K562 (cell line): ENCODE measurements around the gene ZNF487. TPM values are rescaled to one million over a fixed set of nuclear protein-coding genes. Genes with fewer than 3 reads are reported as not detected.
A peak's percentile ranks its signal among the peaks of the same experiment; 100 is the strongest.

ENCODE experiments used
- ELF1 ChIP-seq: fragments of 200-800 bp; sonication (Bioruptor generic); IDR thresholded peaks from 2 replicates; pipeline ENCODE4 v1.6.1; 2016; ENCODE audit warnings: missing genetic modification characterization, missing compliant biosample characterization
- polyA plus RNA-seq, 8 experiments: library from polyadenylated mRNA; depleted of rRNA in 4 of 8; stranded (reverse) in 5 of 8; unstranded in 3 of 8; fragments of >200 nt; fragmentation: Nextera tagmentation in 2 of 8; fragmentation: Illumina TruSeq in 1 of 8; extraction: Ambion mirVana in 2 of 8; extraction: Trizol in 1 of 8; gene quantifications; 2 replicates each; pipeline versions ENCODE4 v1.2.1 to v1.2.3, GENCODE V29; 2011 to 2014; ENCODE audit warnings: inconsistent platforms in 1 of 8, missing spikeins in 1 of 8
- total RNA-seq, 7 experiments: library from RNA; depleted of rRNA in 6 of 7; stranded (reverse); fragments of >200 nt in 6 of 7; fragmentation: Illumina TruSeq in 2 of 7; extraction: Trizol in 2 of 7; gene quantifications; 2 replicates each; pipeline versions ENCODE4 v1.2.1 to v1.2.3, GENCODE V29; 2011 to 2021; ENCODE audit warnings: low replicate concordance in 1 of 7
- TF ChIP-seq, protein P1 (sequence below): sonication (generic); formaldehyde crosslinking; IDR thresholded peaks from 2 replicates; pipeline ENCODE4 v1.8.0; 2022; ENCODE audit warnings: mild to moderate bottlenecking, missing genetic modification reagents, borderline replicate concordance
- TF ChIP-seq, protein P2 (sequence below), 2 experiments: fragments of 450-650 bp in 1 of 2; IDR thresholded peaks; 2 replicates each; pipeline ENCODE4 v1.6.1; 2011 to 2017; ENCODE audit warnings: low read depth in 2 of 2, antibody characterized with exemption in 1 of 2, borderline replicate concordance in 1 of 2, low read length in 1 of 2, mild to moderate bottlenecking in 1 of 2, mixed read lengths in 1 of 2; ENCODE audit not compliant: control insufficient read depth in 1 of 2
- TF ChIP-seq, protein P3 (sequence below), 2 experiments: fragments of 450-650 bp in 1 of 2; sonication (generic) in 1 of 2; formaldehyde crosslinking in 1 of 2; IDR thresholded peaks; 2 replicates each; pipeline versions ENCODE4 v1.7.1 to v1.9.0; 2016 to 2022; ENCODE audit warnings: inconsistent platforms in 1 of 2, mild to moderate bottlenecking in 1 of 2, missing genetic modification reagents in 1 of 2

The ZNF487 gene
- total and polyA plus RNA-seq, 9 of the 15 experiments (the other 6 are each of a cell fraction or from before 2014, with no cell fraction given): 1.9 to 6.5 (median 4.2) TPM

DNA sequence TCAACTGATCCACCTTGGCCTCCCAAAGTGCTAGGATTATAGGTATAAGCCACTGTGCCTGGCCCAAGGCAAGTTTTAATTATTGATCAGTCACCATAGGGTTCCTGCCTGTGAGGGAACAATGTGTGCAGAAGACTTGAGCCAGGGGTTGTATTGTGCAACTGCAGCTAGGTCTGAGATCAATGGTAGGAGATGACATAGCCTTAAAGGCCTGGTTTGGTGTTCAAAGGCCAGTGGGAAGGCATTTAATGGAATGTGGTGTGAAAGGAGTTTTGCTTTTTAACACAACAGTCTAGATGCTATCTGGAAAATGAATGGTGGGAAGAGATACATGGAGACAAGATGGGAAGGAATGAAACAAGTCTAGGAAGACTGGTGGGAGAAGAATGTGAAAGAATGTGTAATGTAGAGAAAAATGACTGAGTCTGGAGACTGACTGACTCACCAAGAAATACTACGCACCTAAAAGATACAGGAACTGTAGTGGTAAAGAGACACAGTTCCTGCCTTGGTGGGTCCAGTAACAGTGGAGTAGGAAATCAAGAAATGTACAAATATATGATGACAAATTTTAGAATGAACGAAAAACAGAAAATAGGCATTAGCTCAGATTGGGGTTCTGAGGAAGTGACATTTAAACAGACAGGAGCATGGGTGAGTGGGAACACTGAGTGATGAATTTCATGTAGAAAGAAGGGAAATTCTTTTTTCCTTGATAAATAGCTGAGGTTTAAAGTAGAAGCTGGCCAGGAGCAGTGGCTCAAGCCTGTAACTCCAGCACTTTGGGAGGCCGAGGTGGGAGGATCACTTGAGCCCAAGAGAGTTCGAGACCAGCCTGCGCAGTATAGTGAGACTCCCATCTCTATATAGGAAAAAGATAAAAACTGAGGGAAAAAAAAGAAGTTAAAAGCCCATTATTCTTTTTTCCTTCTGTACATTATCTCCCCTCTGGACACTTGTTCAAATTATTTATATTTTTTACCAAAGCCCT, 37.3 kb upstream of the ZNF487 start (continued):
- TF ChIP-seq, protein P1, sequence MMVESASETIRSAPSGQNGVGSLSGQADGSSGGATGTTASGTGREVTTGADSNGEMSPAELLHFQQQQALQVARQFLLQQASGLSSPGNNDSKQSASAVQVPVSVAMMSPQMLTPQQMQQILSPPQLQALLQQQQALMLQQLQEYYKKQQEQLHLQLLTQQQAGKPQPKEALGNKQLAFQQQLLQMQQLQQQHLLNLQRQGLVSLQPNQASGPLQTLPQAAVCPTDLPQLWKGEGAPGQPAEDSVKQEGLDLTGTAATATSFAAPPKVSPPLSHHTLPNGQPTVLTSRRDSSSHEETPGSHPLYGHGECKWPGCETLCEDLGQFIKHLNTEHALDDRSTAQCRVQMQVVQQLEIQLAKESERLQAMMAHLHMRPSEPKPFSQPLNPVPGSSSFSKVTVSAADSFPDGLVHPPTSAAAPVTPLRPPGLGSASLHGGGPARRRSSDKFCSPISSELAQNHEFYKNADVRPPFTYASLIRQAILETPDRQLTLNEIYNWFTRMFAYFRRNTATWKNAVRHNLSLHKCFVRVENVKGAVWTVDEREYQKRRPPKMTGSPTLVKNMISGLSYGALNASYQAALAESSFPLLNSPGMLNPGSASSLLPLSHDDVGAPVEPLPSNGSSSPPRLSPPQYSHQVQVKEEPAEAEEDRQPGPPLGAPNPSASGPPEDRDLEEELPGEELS: peak; percentile 65; the same call in 1 of the 2 replicates
- TF ChIP-seq, protein P2, sequence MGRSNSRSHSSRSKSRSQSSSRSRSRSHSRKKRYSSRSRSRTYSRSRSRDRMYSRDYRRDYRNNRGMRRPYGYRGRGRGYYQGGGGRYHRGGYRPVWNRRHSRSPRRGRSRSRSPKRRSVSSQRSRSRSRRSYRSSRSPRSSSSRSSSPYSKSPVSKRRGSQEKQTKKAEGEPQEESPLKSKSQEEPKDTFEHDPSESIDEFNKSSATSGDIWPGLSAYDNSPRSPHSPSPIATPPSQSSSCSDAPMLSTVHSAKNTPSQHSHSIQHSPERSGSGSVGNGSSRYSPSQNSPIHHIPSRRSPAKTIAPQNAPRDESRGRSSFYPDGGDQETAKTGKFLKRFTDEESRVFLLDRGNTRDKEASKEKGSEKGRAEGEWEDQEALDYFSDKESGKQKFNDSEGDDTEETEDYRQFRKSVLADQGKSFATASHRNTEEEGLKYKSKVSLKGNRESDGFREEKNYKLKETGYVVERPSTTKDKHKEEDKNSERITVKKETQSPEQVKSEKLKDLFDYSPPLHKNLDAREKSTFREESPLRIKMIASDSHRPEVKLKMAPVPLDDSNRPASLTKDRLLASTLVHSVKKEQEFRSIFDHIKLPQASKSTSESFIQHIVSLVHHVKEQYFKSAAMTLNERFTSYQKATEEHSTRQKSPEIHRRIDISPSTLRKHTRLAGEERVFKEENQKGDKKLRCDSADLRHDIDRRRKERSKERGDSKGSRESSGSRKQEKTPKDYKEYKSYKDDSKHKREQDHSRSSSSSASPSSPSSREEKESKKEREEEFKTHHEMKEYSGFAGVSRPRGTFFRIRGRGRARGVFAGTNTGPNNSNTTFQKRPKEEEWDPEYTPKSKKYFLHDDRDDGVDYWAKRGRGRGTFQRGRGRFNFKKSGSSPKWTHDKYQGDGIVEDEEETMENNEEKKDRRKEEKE (IDR thresholded peaks at IDR 0.05; ENCODE audit: borderline replicate concordance in 1 of 2, control insufficient read depth in 1 of 2, low read depth in 2 of 2, low read length in 1 of 2): 0 out of 4 replicates have a peak, but pooled peaks of 1 of the 2 experiments have one; percentile 17
- TF ChIP-seq, protein P3, sequence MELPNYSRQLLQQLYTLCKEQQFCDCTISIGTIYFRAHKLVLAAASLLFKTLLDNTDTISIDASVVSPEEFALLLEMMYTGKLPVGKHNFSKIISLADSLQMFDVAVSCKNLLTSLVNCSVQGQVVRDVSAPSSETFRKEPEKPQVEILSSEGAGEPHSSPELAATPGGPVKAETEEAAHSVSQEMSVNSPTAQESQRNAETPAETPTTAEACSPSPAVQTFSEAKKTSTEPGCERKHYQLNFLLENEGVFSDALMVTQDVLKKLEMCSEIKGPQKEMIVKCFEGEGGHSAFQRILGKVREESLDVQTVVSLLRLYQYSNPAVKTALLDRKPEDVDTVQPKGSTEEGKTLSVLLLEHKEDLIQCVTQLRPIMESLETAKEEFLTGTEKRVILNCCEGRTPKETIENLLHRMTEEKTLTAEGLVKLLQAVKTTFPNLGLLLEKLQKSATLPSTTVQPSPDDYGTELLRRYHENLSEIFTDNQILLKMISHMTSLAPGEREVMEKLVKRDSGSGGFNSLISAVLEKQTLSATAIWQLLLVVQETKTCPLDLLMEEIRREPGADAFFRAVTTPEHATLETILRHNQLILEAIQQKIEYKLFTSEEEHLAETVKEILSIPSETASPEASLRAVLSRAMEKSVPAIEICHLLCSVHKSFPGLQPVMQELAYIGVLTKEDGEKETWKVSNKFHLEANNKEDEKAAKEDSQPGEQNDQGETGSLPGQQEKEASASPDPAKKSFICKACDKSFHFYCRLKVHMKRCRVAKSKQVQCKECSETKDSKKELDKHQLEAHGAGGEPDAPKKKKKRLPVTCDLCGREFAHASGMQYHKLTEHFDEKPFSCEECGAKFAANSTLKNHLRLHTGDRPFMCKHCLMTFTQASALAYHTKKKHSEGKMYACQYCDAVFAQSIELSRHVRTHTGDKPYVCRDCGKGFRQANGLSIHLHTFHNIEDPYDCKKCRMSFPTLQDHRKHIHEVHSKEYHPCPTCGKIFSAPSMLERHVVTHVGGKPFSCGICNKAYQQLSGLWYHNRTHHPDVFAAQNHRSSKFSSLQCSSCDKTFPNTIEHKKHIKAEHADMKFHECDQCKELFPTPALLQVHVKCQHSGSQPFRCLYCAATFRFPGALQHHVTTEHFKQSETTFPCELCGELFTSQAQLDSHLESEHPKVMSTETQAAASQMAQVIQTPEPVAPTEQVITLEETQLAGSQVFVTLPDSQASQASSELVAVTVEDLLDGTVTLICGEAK (IDR thresholded peaks at IDR 0.05): no peak
- TF ChIP-seq, protein P3 (CRISPR knock-in tag; IDR thresholded peaks at IDR 0.05): no peak
- 0 out of 2 replicates have a peak, but pooled peaks have one; percentile 6 for TF ChIP-seq ELF1 (tag)
